Activated naive CD4-positive, alpha-beta T cell treated with anti-CD3 and anti-CD28 coated beads, Interleukin-2, amount 50 U/mL, for 16 hours (primary cell): ENCODE data around the gene MALAT1.
"Not testable (repeated sequence)": the region's sequence is repeated elsewhere in the genome, so short reads cannot be mapped to it uniquely, and the experiment has no call there.

Experiments
- DNase-seq: peaks from one replicate; pipeline ENCODE4 v3.0.0-alpha.2; 2020

Gene MALAT1

GRCh38 chr11:65522718-65523630, 24.1 kb downstream of the MALAT1 start:
- not testable (repeated sequence) for DNase-seq

GRCh38 chr11:65523631-65523968, 24.8 kb downstream of the MALAT1 start:
- DNase-seq = not testable (repeated sequence)

GRCh38 chr11:65524014-65524740, 25.3 kb downstream of the MALAT1 start:
- DNase-seq = no peak

- DNase-seq = peak; percentile 69
Measured at GRCh38 chr11:65524741-65525545, 26.1 kb downstream of the MALAT1 start, which contains the start of gene SCYL1. SCYL1 (plus strand) TSS chr11:65525083; CDS start chr11:65525154, 71 bp downstream.

- DNase-seq = no peak
Measured at GRCh38 chr11:65525546-65526480, 27.0 kb downstream of the MALAT1 start.

GRCh38 chr11:65526744-65527143, 27.9 kb downstream of the MALAT1 start:
- DNase-seq = no peak

- DNase-seq = no peak
Measured at GRCh38 chr11:65528819-65529350, 30.0 kb downstream of the MALAT1 start.

GRCh38 chr11:65529475-65530156, 30.8 kb downstream of the MALAT1 start:
- no peak for DNase-seq

GRCh38 chr11:65530157-65530496, 31.3 kb downstream of the MALAT1 start:
- no peak for DNase-seq

GRCh38 chr11:65532388-65533064, 33.7 kb downstream of the MALAT1 start:
- DNase-seq = no peak

GRCh38 chr11:65535102-65535501, 36.3 kb downstream of the MALAT1 start:
- DNase-seq = no peak

- DNase-seq = no peak
Measured at GRCh38 chr11:65536412-65537295, 37.8 kb downstream of the MALAT1 start.

- no peak for DNase-seq
Measured at GRCh38 chr11:65537296-65537597, 38.4 kb downstream of the MALAT1 start.

- no peak for DNase-seq
Measured at GRCh38 chr11:65537620-65538231, 38.9 kb downstream of the MALAT1 start.

- no peak for DNase-seq
Measured at GRCh38 chr11:65538232-65538914, 39.5 kb downstream of the MALAT1 start.

GRCh38 chr11:65538915-65539743, 40.3 kb downstream of the MALAT1 start:
- DNase-seq = no peak

GRCh38 chr11:65539744-65540289, 41.0 kb downstream of the MALAT1 start:
- DNase-seq = no peak
